ENCODE measurements around the gene PDLIM1. TPM values are rescaled to one million over a fixed set of nuclear protein-coding genes. Genes with fewer than 3 reads are reported as not detected.
A peak's percentile ranks its signal among the peaks of the same experiment; 100 is the strongest.

PDLIM1 gene
- total RNA-seq, 1 experiment from 2014 or later = 202 TPM

DNA sequence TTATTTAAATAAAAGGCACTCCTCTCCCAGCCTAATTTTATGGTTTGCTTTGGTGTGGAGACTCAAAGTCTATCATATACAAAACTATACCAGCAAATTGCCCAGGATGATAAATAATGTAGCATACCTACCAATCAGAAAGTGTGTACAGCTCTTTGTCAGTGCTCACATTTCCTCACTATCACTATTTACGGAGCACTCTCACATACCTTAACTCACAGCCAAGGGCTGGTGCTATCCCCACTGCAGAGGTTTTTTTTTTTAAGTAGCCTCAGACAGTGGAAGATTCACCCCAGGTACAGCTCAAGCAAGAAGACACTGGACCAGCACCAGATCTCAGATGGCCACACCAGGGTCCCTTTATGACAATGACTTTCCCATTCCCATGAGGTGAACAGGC lies 2.5 kb downstream of the PDLIM1 start:
- CTCF ChIA-PET = interaction anchor here (0.6 kb wide), 1 partner anchor 23 kb away, joined by 3 read pairs; no protein-coding TSS in a partner anchor
- H3K9me2 ChIP-seq (ENCODE audit: insufficient read depth) = no peaks in the 10 kb centered on the region
- H3K4me3 ChIP-seq = peak overlapping the region; percentile 59; the same call in 1 of the 2 replicates
- peaks cover 68% of the 10 kb centered on the region for H3K79me2 ChIP-seq (ENCODE audit: low read depth)
- no peak for DNase-seq
- intact Hi-C loops (cut with micrococcal nuclease; ENCODE audit: unreplicated experiment) = loop anchor here (2.0 kb wide), 1 partner anchor 24 kb away; no protein-coding TSS in a partner anchor
- no peak for TF ChIP-seq EZH2 (IDR thresholded peaks at IDR 0.05; ENCODE audit: low read depth)
- TF ChIP-seq, protein P1, sequence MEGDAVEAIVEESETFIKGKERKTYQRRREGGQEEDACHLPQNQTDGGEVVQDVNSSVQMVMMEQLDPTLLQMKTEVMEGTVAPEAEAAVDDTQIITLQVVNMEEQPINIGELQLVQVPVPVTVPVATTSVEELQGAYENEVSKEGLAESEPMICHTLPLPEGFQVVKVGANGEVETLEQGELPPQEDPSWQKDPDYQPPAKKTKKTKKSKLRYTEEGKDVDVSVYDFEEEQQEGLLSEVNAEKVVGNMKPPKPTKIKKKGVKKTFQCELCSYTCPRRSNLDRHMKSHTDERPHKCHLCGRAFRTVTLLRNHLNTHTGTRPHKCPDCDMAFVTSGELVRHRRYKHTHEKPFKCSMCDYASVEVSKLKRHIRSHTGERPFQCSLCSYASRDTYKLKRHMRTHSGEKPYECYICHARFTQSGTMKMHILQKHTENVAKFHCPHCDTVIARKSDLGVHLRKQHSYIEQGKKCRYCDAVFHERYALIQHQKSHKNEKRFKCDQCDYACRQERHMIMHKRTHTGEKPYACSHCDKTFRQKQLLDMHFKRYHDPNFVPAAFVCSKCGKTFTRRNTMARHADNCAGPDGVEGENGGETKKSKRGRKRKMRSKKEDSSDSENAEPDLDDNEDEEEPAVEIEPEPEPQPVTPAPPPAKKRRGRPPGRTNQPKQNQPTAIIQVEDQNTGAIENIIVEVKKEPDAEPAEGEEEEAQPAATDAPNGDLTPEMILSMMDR (conservative IDR thresholded peaks at IDR 0.05) = no peak
- no peak overlapping the region for H2AFZ ChIP-seq
- POLR2A ChIA-PET (ENCODE audit: unreplicated experiment) = no interaction called here
- H3F3A ChIP-seq (ENCODE audit: insufficient read depth, low read depth) = no peaks in the 10 kb centered on the region; the same call in 1 of the 2 replicates
- no TSS peak for BruUV-seq (replicated peaks)
- H4K20me1 ChIP-seq (ENCODE audit: insufficient read depth) = no peaks in the 10 kb centered on the region
- peak overlapping the region; percentile 77 for H3K4me2 ChIP-seq
- H3K27me3 ChIP-seq (ENCODE audit: insufficient read depth, low read depth) = no peaks in the 10 kb centered on the region
- H3K27ac ChIP-seq = no peak overlapping the region
- H3K4me1 ChIP-seq (replicated peaks; ENCODE audit: insufficient read depth) = peaks cover 31% of the 10 kb centered on the region
- no peaks in the 10 kb centered on the region for H3K36me3 ChIP-seq (ENCODE audit: low read depth)
- no peaks in the 10 kb centered on the region for H3K9me3 ChIP-seq (ENCODE audit: insufficient read depth, low read depth)

- Histone ChIP-seq H3K79me2 (ENCODE audit: low read depth) (peaks cover 76% of the 10 kb centered on the region), H3K4me2 (peak overlapping the region; percentile 77; the same call in 1 of the 2 replicates), H3K4me3 (no peak overlapping the region), H3K9me2 (ENCODE audit: insufficient read depth) (no peaks in the 10 kb centered on the region), H3F3A (ENCODE audit: insufficient read depth, low read depth) (no peaks in the 10 kb centered on the region; the same call in 1 of the 2 replicates), H3K36me3 (ENCODE audit: low read depth) (no peaks in the 10 kb centered on the region), H3K4me1 (replicated peaks; ENCODE audit: insufficient read depth) (peaks cover 31% of the 10 kb centered on the region), H4K20me1 (ENCODE audit: insufficient read depth) (no peaks in the 10 kb centered on the region), H3K9me3 (ENCODE audit: insufficient read depth, low read depth) (no peaks in the 10 kb centered on the region), H2AFZ (no peak overlapping the region), H3K27ac (no peak overlapping the region), H3K27me3 (ENCODE audit: insufficient read depth, low read depth) (no peaks in the 10 kb centered on the region)
- intact Hi-C loops (cut with micrococcal nuclease; ENCODE audit: unreplicated experiment) = no loop called here
- no peak for DNase-seq
- ChIA-PET POLR2A (ENCODE audit: unreplicated experiment) (no interaction called here), CTCF (no interaction called here)
- TF ChIP-seq EZH2 (IDR thresholded peaks at IDR 0.05; ENCODE audit: low read depth) = no peak
- TF ChIP-seq, protein P1 (conservative IDR thresholded peaks at IDR 0.05) = no peak
- no TSS peak for BruUV-seq (replicated peaks)
Observed at GRCh38 chr10:95287281-95287680, 3.5 kb downstream of the PDLIM1 start.

DNA sequence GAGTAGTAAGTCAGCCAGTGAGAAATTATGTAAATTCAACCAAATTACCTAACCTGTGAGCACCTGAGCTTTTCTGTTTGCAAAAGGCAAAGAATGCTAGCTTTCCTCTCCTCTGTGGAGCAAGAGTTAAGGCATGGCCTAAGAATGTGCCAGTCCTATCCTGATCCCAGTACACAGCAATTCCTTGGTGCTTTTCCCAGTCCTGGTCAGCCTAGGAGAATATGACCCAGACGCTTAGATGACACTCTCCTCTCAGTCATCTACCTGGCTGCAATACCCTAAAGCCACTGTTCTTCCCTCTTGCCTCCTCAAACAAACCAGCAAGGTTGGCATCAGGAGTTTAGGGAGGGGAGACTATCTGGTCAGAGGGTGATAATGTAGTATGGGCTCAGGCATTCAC lies 4.1 kb downstream of the PDLIM1 start:
- no peaks in the 10 kb centered on the region for H3K27me3 ChIP-seq (ENCODE audit: insufficient read depth, low read depth)
- BruUV-seq (replicated peaks) = no TSS peak
- H3K4me2 ChIP-seq = 0 out of 2 replicates have a peak overlapping the region, but pooled peaks have one; percentile 77
- H3K27ac ChIP-seq = no peak overlapping the region
- DNase-seq = peak in 1 of 2 experiments; percentile 49
- ChIA-PET CTCF (interaction anchor here (1.3 kb wide), 1 partner anchor 13 kb away, joined by 5 read pairs; no protein-coding TSS in a partner anchor), POLR2A (ENCODE audit: unreplicated experiment) (no interaction called here)
- H3K9me2 ChIP-seq (ENCODE audit: insufficient read depth) = no peaks in the 10 kb centered on the region
- H3K4me1 ChIP-seq (replicated peaks; ENCODE audit: insufficient read depth) = peaks cover 31% of the 10 kb centered on the region
- H3K9me3 ChIP-seq (ENCODE audit: insufficient read depth, low read depth) = no peaks in the 10 kb centered on the region
- TF ChIP-seq, protein P1 (conservative IDR thresholded peaks at IDR 0.05) = no peak
- TF ChIP-seq EZH2 (IDR thresholded peaks at IDR 0.05; ENCODE audit: low read depth) = no peak
- no peaks in the 10 kb centered on the region for H4K20me1 ChIP-seq (ENCODE audit: insufficient read depth)
- H3F3A ChIP-seq (ENCODE audit: insufficient read depth, low read depth) = no peaks in the 10 kb centered on the region; the same call in 1 of the 2 replicates
- no peak overlapping the region for H3K4me3 ChIP-seq
- H3K36me3 ChIP-seq (ENCODE audit: low read depth) = no peaks in the 10 kb centered on the region; the same call in 1 of the 2 replicates
- no peak overlapping the region for H2AFZ ChIP-seq
- intact Hi-C loops (cut with micrococcal nuclease; ENCODE audit: unreplicated experiment) = no loop called here
- peaks cover 82% of the 10 kb centered on the region for H3K79me2 ChIP-seq (ENCODE audit: low read depth)
